Stomach (tissue), 9 donors: Measurements from ENCODE around the gene NEURL1B. TPM values are rescaled to one million over a fixed set of nuclear protein-coding genes. Genes with fewer than 3 reads are reported as not detected.
"Not testable (repeated sequence)": the region's sequence is repeated elsewhere in the genome, so short reads cannot be mapped to it uniquely, and the experiment has no call there.

ENCODE experiments used
- DNase-seq, 2 donors: peaks; one replicate each; pipeline versions ENCODE4 v3.0.0 to v3.0.0-alpha.2; 2013 to 2019
- H3K27ac ChIP-seq, 5 donors: fragments of 200-600 bp in 4 of 5; sonication (generic) in 4 of 5; one replicate each; pipeline ENCODE4 v1.5.1; 2013 to 2019; ENCODE audit warnings: mild to moderate bottlenecking in 1 of 5, moderate library complexity in 1 of 5
- H3K27me3 ChIP-seq, 3 donors: fragments of 200-600 bp; sonication (generic); one replicate each; pipeline ENCODE4 v1.5.1; 2017 to 2019; ENCODE audit warnings: mixed run types in 1 of 3
- H3K36me3 ChIP-seq, 4 donors: fragments of 200-600 bp; sonication (generic); 1 replicate in 3 of 4; 2 replicates in 1 of 4; pipeline ENCODE4 v1.5.1; 2016 to 2019
- H3K4me1 ChIP-seq, 4 donors: fragments of 200-600 bp; sonication (generic); one replicate each; pipeline ENCODE4 v1.5.1; 2016 to 2019
- H3K4me3 ChIP-seq, 4 donors: fragments of 200-600 bp; sonication (generic) in 3 of 4; one replicate each; pipeline ENCODE4 v1.5.1; 2016 to 2019; ENCODE audit warnings: mild to moderate bottlenecking in 1 of 4
- H3K9me3 ChIP-seq, 4 donors: fragments of 200-600 bp; sonication (generic); one replicate each; pipeline ENCODE4 v1.5.1; 2016 to 2019
- CTCF ChIP-seq, 7 experiments: fragments of 450-650 bp in 4 of 7; fragments of 200-600 bp in 3 of 7; sonication (generic) in 3 of 7; IDR thresholded peaks; one replicate each; pipeline ENCODE4 v1.5.1; 2016 to 2019; ENCODE audit warnings: antibody characterized with exemption in 7 of 7, control low read depth in 2 of 7, mild to moderate bottlenecking in 1 of 7
- EP300 ChIP-seq: sonication (generic); formaldehyde crosslinking; IDR thresholded peaks from one replicate; pipeline ENCODE4 v1.6.1; 2017; ENCODE audit warnings: antibody characterized with exemption
- POLR2A ChIP-seq, 4 donors: fragments of 450-650 bp; IDR thresholded peaks; one replicate each; pipeline ENCODE4 v1.6.1; 2016; ENCODE audit warnings: antibody characterized with exemption in 4 of 4, control low read depth in 2 of 4, mild to moderate bottlenecking in 1 of 4, moderate library complexity in 1 of 4
- POLR2AphosphoS5 ChIP-seq, 3 donors: sonication (generic); formaldehyde crosslinking; IDR thresholded peaks; one replicate each; pipeline ENCODE4 v1.6.1; 2016; ENCODE audit warnings: antibody characterized with exemption in 3 of 3
- WGBS, 5 donors: extraction: QIAGEN DNeasy Blood & Tissue Kit in 3 of 5; methylation state at CpG; one replicate each; pipeline versions ENCODE4 v1.1.5 to v1.1.7; 2013 to 2018; 5-methylcytosine and 5-hydroxymethylcytosine counted together
- intact Hi-C: fragments of 100-400 bp; cut with DNase I; formaldehyde crosslinking; loops from one replicate; pipeline ENCODE4 v1.15.1; 2023; ENCODE audit warnings: low total_unique reads
- polyA plus RNA-seq, 3 donors: library from polyadenylated mRNA; stranded (reverse); fragments of 200-250 nt; gene quantifications; one replicate each; pipeline ENCODE4 v1.2.3, GENCODE V29; 2013
- total RNA-seq, 5 donors: library from RNA; depleted of rRNA; stranded (reverse); fragments of >200 nt; gene quantifications; one replicate each; pipeline versions ENCODE4 v1.1.0 to v1.2.3, GENCODE V29; 2014 to 2016
- donor health status: healthy with polysubstance abuse.
- donor health status: Bipolar disorder and iron deficiency.
- donor health status: healthy.

NEURL1B gene
- total and polyA plus RNA-seq, 8 donors: 2.7 to 60.3 (median 9.8) TPM

- no peaks in the 10 kb centered on the region for H3K4me1 ChIP-seq
- peaks cover 0 to 38% (median 20%) of the 10 kb centered on the region in 3 donors for H3K27me3 ChIP-seq
- peak in 1 of 2 donors; percentile 80 for DNase-seq
- TF ChIP-seq POLR2A (IDR thresholded peaks at IDR 0.05): no peak
- peak in 1 of 7 experiments; percentile 11 for TF ChIP-seq CTCF (IDR thresholded peaks at IDR 0.05)
- TF ChIP-seq EP300: no peak
- 40 to 58% (median 46%) methylated on average over 18 of the region's 18 CpGs for WGBS, 5 donors
- no peaks in the 10 kb centered on the region for H3K36me3 ChIP-seq
- intact Hi-C loops: no loop called here
- no peaks in the 10 kb centered on the region for H3K9me3 ChIP-seq
- H3K4me3 ChIP-seq: no peak overlapping the region
- no peak overlapping the region for H3K27ac ChIP-seq
Observed at GRCh38 chr5:172707285-172708182, 66.5 kb downstream of the NEURL1B start.

GRCh38 chr5:172708183-172708505 lies 67.1 kb downstream of the NEURL1B start:
- H3K9me3 ChIP-seq: no peaks in the 10 kb centered on the region
- no peak overlapping the region for H3K4me3 ChIP-seq
- H3K36me3 ChIP-seq: no peaks in the 10 kb centered on the region
- peaks cover 1 to 5% (median 4%) of the 10 kb centered on the region in 4 donors for H3K4me1 ChIP-seq
- H3K27me3 ChIP-seq: peaks cover 0 to 35% (median 20%) of the 10 kb centered on the region in 3 donors
- no peak overlapping the region for H3K27ac ChIP-seq
- TF ChIP-seq POLR2A (IDR thresholded peaks at IDR 0.05) (no peak), EP300 (no peak), CTCF (IDR thresholded peaks at IDR 0.05) (no peak), POLR2AphosphoS5 (IDR thresholded peaks at IDR 0.05) (no peak)
- no peak for DNase-seq
- intact Hi-C loops: no loop called here
- WGBS, 5 donors: 68 to 76% (median 73%) methylated on average over 8 of the region's 8 CpGs

GRCh38 chr5:172710676-172711075 lies 69.6 kb downstream of the NEURL1B start:
- H3K4me3 ChIP-seq: no peak overlapping the region
- H3K27ac ChIP-seq: no peak overlapping the region
- TF ChIP-seq POLR2AphosphoS5 (IDR thresholded peaks at IDR 0.05): no peak
- intact Hi-C loops: loop anchor here (10.0 kb wide), 1 partner anchor 54 kb away; no protein-coding TSS in a partner anchor
- peaks cover 18 to 27% (median 22%) of the 10 kb centered on the region in 4 donors for H3K4me1 ChIP-seq
- WGBS, 5 donors: 40 to 46% (median 43%) methylated on average over 4 of the region's 4 CpGs
- no peak for DNase-seq
- peaks cover 0 to 33% (median 17%) of the 10 kb centered on the region in 3 donors for H3K27me3 ChIP-seq
- H3K36me3 ChIP-seq: no peaks in the 10 kb centered on the region
- H3K9me3 ChIP-seq: no peaks in the 10 kb centered on the region

GRCh38 chr5:172711321-172711861 lies 70.3 kb downstream of the NEURL1B start:
- intact Hi-C loops: loop anchor here (10.0 kb wide), 1 partner anchor 53 kb away; no protein-coding TSS in a partner anchor
- not testable (repeated sequence) for H3K9me3 ChIP-seq, DNase-seq, H3K27ac ChIP-seq, H3K4me3 ChIP-seq, H3K36me3 ChIP-seq
- Histone ChIP-seq H3K4me1 (peaks cover 18 to 28% (median 22%) of the 10 kb centered on the region in 4 donors), H3K27me3 (peaks cover 0 to 31% (median 17%) of the 10 kb centered on the region in 3 donors)
- 63 to 76% (median 71%) methylated on average over 12 of the region's 12 CpGs for WGBS, 5 donors

GRCh38 chr5:172712610-172713009 lies 71.5 kb downstream of the NEURL1B start:
- DNase-seq: no peak
- TF ChIP-seq CTCF (IDR thresholded peaks at IDR 0.05): no peak
- no peak for TF ChIP-seq POLR2AphosphoS5 (IDR thresholded peaks at IDR 0.05)
- no peak for TF ChIP-seq EP300
- no peak for TF ChIP-seq POLR2A (IDR thresholded peaks at IDR 0.05)
- H3K27me3 ChIP-seq: peaks cover 0 to 19% (median 8%) of the 10 kb centered on the region in 3 donors
- intact Hi-C loops: loop anchor here (2.0 to 10.0 kb wide), 2 partner anchors 52 to 220 kb away; no protein-coding TSS in a partner anchor
- H3K27ac ChIP-seq: no peak overlapping the region
- WGBS, 5 donors: 56 to 62% (median 58%) methylated on average over 8 of the region's 8 CpGs
- no peaks in the 10 kb centered on the region for H3K36me3 ChIP-seq
- H3K4me3 ChIP-seq: no peak overlapping the region
- H3K4me1 ChIP-seq: peaks cover 24 to 41% (median 29%) of the 10 kb centered on the region in 4 donors
- H3K9me3 ChIP-seq: no peaks in the 10 kb centered on the region
